ENCODE results near the gene RHOT2. TPM values are rescaled to one million over a fixed set of nuclear protein-coding genes. Genes with fewer than 3 reads are reported as not detected.

The RHOT2 gene
- total and polyA plus RNA-seq, 10 of the 15 experiments (the other 5 are each of a cell fraction or from before 2014, with no cell fraction given) = 3.7 to 174 (median 69.8) TPM

GRCh38 chr16:657487-657886 lies 10.4 kb upstream of the RHOT2 start:
- in situ Hi-C loops (cut with MboI) = no loop called here
- no peak for TF ChIP-seq CUX1 (IDR thresholded peaks at IDR 0.05; ENCODE audit: insufficient replicate concordance, low read depth, low read length)
- TF ChIP-seq NR2C2 (IDR thresholded peaks at IDR 0.05; ENCODE audit: borderline replicate concordance, control insufficient read depth, insufficient read length, low read depth) = no peak
- no peak for TF ChIP-seq BACH1 (IDR thresholded peaks at IDR 0.05; ENCODE audit: borderline replicate concordance)
- TF ChIP-seq IRF4 (IDR thresholded peaks at IDR 0.05; ENCODE audit: low read depth, low read length) = no peak
- no peak for TF ChIP-seq JUND (IDR thresholded peaks at IDR 0.05; ENCODE audit: low read depth, low read length)
- no peak for TF ChIP-seq RELA (IDR thresholded peaks at IDR 0.05; ENCODE audit: borderline replicate concordance, partially characterized antibody)
- no peak for TF ChIP-seq BHLHE40 (IDR thresholded peaks at IDR 0.05; ENCODE audit: borderline replicate concordance in 1 of 2, low read depth in 2 of 2, low read length in 1 of 2)
- no peak for TF ChIP-seq STAT3 (IDR thresholded peaks at IDR 0.05; ENCODE audit: low read depth, low read length)
- TF ChIP-seq FOS (IDR thresholded peaks at IDR 0.05; ENCODE audit: borderline replicate concordance, extremely low read depth, insufficient read length) = no peak
- no peak for TF ChIP-seq IRF3 (IDR thresholded peaks at IDR 0.05)
- no peak for TF ChIP-seq RFX5 (IDR thresholded peaks at IDR 0.05; ENCODE audit: low read depth, low read length)
- TF ChIP-seq FOXM1 (IDR thresholded peaks at IDR 0.05; ENCODE audit: low read depth, low read length) = no peak
- no peak for TF ChIP-seq KDM1A (IDR thresholded peaks at IDR 0.05; ENCODE audit: borderline replicate concordance)
- TF ChIP-seq EZH2 (IDR thresholded peaks at IDR 0.05; ENCODE audit: borderline replicate concordance, control insufficient read depth, low read depth, low read length) = no peak
- no peak for TF ChIP-seq MLLT1 (IDR thresholded peaks at IDR 0.05)
- TF ChIP-seq SIN3A (IDR thresholded peaks at IDR 0.05; ENCODE audit: low read depth, low read length) = no peak

More at GRCh38 chr16:657487-657886, 10.4 kb upstream of the RHOT2 start:
- 98% methylated on average over 20 of the region's 22 CpGs for WGBS (ENCODE audit: insufficient coverage, insufficient replicate concordance, low lambda C conversion rate, missing lambda C conversion rate)
- H3K79me2 ChIP-seq (ENCODE audit: control insufficient read depth, insufficient read depth, low read length) = no peaks in the 10 kb centered on the region
- peaks cover 0 to 3% of the 10 kb centered on the region in 2 experiments; a peak in 2 of 4 replicates for H3K36me3 ChIP-seq (ENCODE audit: control insufficient read depth in 2 of 2, insufficient read depth in 2 of 2, low read length in 1 of 2)
- no peak for FAIRE-seq
- DNase-seq (ENCODE audit: low read depth, low spot score) = no peak
- intact Hi-C loops (cut with micrococcal nuclease; ENCODE audit: unreplicated experiment) = no loop called here
- no peak overlapping the region for H3K4me3 ChIP-seq
- H3K4me1 ChIP-seq (ENCODE audit: control insufficient read depth, insufficient read depth, low read length) = peaks cover 3% of the 10 kb centered on the region; the same call in 1 of the 2 replicates
- H3K4me2 ChIP-seq (ENCODE audit: control insufficient read depth, insufficient read depth) = no peak overlapping the region
- POLR2A ChIA-PET = no interaction called here
- no peaks in the 10 kb centered on the region for H3K27me3 ChIP-seq (replicated peaks in 1 of 2; ENCODE audit: control insufficient read depth in 2 of 2, insufficient read depth in 2 of 2, low read length in 1 of 2)
- SMC1A ChIA-PET (ENCODE audit: uncharacterized antibody, unreplicated experiment) = no interaction called here
- no peak for ATAC-seq
- no peak overlapping the region for H3K27ac ChIP-seq (ENCODE audit: control insufficient read depth, insufficient read depth)
- no peak overlapping the region for H3K9ac ChIP-seq (ENCODE audit: control insufficient read depth, insufficient read depth, low read length)
- CTCF ChIA-PET = no interaction called here
- H4K20me1 ChIP-seq (ENCODE audit: control insufficient read depth, insufficient read depth) = no peaks in the 10 kb centered on the region
- BruUV-seq (replicated peaks) = no TSS peak
- no peaks in the 10 kb centered on the region for H3K9me3 ChIP-seq (replicated peaks; ENCODE audit: control insufficient read depth, insufficient read depth, low read length)
- RAD21 ChIA-PET (ENCODE audit: unreplicated experiment) = no interaction called here
- H2AFZ ChIP-seq (ENCODE audit: control insufficient read depth, low read depth, low read length) = no peak overlapping the region

Measured in GM12878 (cell line).